Heart right ventricle (tissue), 16 donors: ENCODE results near the gene PLCB1. TPM values are rescaled to one million over a fixed set of nuclear protein-coding genes. Genes with fewer than 3 reads are reported as not detected.
A peak's percentile ranks its signal among the peaks of the same experiment; 100 is the strongest.

Experiments used
- ATAC-seq, 8 donors: fragments of 200-7000 bp; cut with Tn5 transposase; one replicate each; pipeline ENCODE4 v1.9.1; 2020; ENCODE audit warnings: mild to moderate bottlenecking in 8 of 8, moderate library complexity in 8 of 8, moderate number of reproducible peaks in 1 of 8
- DNase-seq, 2 donors: peaks; one replicate each; pipeline ENCODE4 v3.0.0-alpha.2; 2020
- H3K27ac ChIP-seq, 10 donors: fragments of 200-600 bp; sonication (generic) in 2 of 10; one replicate each; pipeline versions ENCODE4 v1.5.0 to v1.8.0; 2020 to 2022; ENCODE audit warnings: mild to moderate bottlenecking in 3 of 10
- H3K27me3 ChIP-seq, 7 donors: fragments of 200-600 bp; one replicate each; pipeline ENCODE4 v1.8.0; 2021 to 2022; ENCODE audit warnings: mild to moderate bottlenecking in 2 of 7
- H3K36me3 ChIP-seq, 9 donors: fragments of 200-600 bp; sonication (generic) in 1 of 9; one replicate each; pipeline versions ENCODE4 v1.5.0 to v1.8.0; 2020 to 2022; ENCODE audit warnings: mild to moderate bottlenecking in 2 of 9
- H3K4me1 ChIP-seq, 9 donors: fragments of 200-600 bp; sonication (generic) in 1 of 9; one replicate each; pipeline versions ENCODE4 v1.5.0 to v1.8.0; 2020 to 2022; ENCODE audit warnings: mild to moderate bottlenecking in 4 of 9
- H3K4me3 ChIP-seq, 10 donors: fragments of 200-600 bp; sonication (generic) in 2 of 10; one replicate each; pipeline versions ENCODE4 v1.5.0 to v1.8.0; 2020 to 2022; ENCODE audit warnings: mild to moderate bottlenecking in 7 of 10, moderate library complexity in 2 of 10
- H3K9me3 ChIP-seq, 11 donors: fragments of 200-600 bp in 10 of 11; sonication (generic) in 2 of 11; one replicate each; pipeline versions ENCODE4 v1.5.0 to v1.8.0; 2013 to 2022; ENCODE audit warnings: mild to moderate bottlenecking in 2 of 11, control low read depth in 1 of 11, moderate library complexity in 1 of 11
- WGBS, 2 donors: extraction: QIAGEN DNeasy Blood & Tissue Kit; methylation state at CpG; one replicate each; pipeline ENCODE4 v1.1.7; 2013; ENCODE audit warnings: inconsistent platforms in 1 of 2; 5-methylcytosine and 5-hydroxymethylcytosine counted together
- intact Hi-C, 10 donors: fragments of 100-400 bp; cut with DNase I; formaldehyde crosslinking; loops; one replicate each; pipeline versions ENCODE4 v1.11.1 to v1.14.2; 2022
- polyA plus RNA-seq, 2 donors: library from polyadenylated mRNA; stranded (reverse); fragments of 200-250 nt; gene quantifications; one replicate each; pipeline ENCODE4 v1.2.3, GENCODE V29; 2013
- total RNA-seq, 10 donors: library from RNA; stranded (reverse); fragmentation: NEBNext Ultra II Directional in 3 of 10; extraction: Animal tissue kit (Norgen Biotek cat#: 25700) in 3 of 10; gene quantifications; one replicate each; pipeline versions ENCODE4 v1.2.1 to v1.2.4, GENCODE V29; 2021 to 2023
- TF ChIP-seq, protein P1 (sequence below), 9 donors: fragments of 200-600 bp; sonication (generic) in 2 of 9; IDR thresholded peaks; one replicate each; pipeline versions ENCODE4 v1.5.0 to v1.8.0; 2021 to 2022; ENCODE audit warnings: antibody characterized with exemption in 9 of 9, mild to moderate bottlenecking in 5 of 9, moderate library complexity in 1 of 9
- donor health status: Arrhythmogenic right ventricular cardiomyopathy.
- donor health status: ischemic (EF 13 %, LVEDD 7.1; RV severe dilation, severe dysfunction).
- donor health status: healthy with polysubstance abuse.
- donor health status: DM: no; HTN: yes; CAD: no.
- donor health status: DM: no; HTN: no; CAD: no.
- donor health status: ischemic (EF 25% LVEDD 6.9; RV normal size, moderate dysfunction).
- donor health status: ischemic (EF 25% LVEDD 5.7; RV mildly dilated, moderate dysfunction).
- donor health status: healthy.
- donor health status: DM: yes; HTN: yes; CAD: no.
- donor health status: Ischemic cardiomyopathy.
- donor health status: ischemic (EF 35%, LVEDD 5.7; RV mildly dilated, moderate dysfunction).
- donor health status: nonischemic (EF 11% LVEDD 7.7; RV severe dilation, severe dysfunction).
- donor health status: DM: yes; HTN: yes; CAD: no.
- donor health status: PGD.
- donor health status: ischemic (EF 29% LVEDD 5.4; RV normal size, mild dysfunction).
- donor health status: nonischemic (EF 23%, LVEDD 6.1; RV moderate dilation, normal function).

Gene PLCB1
- total and polyA plus RNA-seq, 12 donors: 2.2 to 12.7 (median 7.1) TPM

DNA sequence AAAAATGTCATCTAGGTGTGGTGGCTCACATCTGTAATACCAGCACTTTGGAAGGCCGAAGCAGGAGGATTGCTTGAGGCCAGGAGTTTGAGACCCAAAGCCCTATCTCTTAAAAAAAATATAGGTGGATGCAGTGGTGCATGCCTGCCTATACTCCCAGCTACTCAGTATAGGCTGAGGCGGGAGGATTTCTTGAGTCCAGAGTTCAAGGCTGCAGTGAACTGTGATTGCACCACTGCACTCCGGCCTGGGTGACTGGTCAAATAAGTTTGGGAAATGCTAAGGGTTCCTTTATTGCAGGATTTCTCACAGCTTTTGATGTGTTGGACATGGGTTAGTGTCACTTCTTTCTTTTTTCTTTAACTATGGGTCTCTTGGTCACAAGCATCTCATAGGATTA is 261.3 kb downstream of the PLCB1 start:
- Histone ChIP-seq H3K27me3 (no peaks in the 10 kb centered on the region), H3K4me3 (no peak overlapping the region), H3K4me1 (peaks cover 0 to 37% (median 18%) of the 10 kb centered on the region in 9 donors), H3K27ac (no peak overlapping the region), H3K9me3 (no peaks in the 10 kb centered on the region), H3K36me3 (no peaks in the 10 kb centered on the region)
- WGBS, 2 donors: 76 to 96% methylated on average over 3 of the region's 3 CpGs
- TF ChIP-seq, protein P1, sequence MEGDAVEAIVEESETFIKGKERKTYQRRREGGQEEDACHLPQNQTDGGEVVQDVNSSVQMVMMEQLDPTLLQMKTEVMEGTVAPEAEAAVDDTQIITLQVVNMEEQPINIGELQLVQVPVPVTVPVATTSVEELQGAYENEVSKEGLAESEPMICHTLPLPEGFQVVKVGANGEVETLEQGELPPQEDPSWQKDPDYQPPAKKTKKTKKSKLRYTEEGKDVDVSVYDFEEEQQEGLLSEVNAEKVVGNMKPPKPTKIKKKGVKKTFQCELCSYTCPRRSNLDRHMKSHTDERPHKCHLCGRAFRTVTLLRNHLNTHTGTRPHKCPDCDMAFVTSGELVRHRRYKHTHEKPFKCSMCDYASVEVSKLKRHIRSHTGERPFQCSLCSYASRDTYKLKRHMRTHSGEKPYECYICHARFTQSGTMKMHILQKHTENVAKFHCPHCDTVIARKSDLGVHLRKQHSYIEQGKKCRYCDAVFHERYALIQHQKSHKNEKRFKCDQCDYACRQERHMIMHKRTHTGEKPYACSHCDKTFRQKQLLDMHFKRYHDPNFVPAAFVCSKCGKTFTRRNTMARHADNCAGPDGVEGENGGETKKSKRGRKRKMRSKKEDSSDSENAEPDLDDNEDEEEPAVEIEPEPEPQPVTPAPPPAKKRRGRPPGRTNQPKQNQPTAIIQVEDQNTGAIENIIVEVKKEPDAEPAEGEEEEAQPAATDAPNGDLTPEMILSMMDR (IDR thresholded peaks at IDR 0.05): no peak
- DNase-seq (no peak), ATAC-seq (no peak)
- intact Hi-C loops: loop anchor here in 4 of 10 donors (2.0 to 10.0 kb wide), 5 partner anchors 34 to 349 kb away; partner anchors contain the start of gene PLCB1 (in 1 of the 4)

DNA sequence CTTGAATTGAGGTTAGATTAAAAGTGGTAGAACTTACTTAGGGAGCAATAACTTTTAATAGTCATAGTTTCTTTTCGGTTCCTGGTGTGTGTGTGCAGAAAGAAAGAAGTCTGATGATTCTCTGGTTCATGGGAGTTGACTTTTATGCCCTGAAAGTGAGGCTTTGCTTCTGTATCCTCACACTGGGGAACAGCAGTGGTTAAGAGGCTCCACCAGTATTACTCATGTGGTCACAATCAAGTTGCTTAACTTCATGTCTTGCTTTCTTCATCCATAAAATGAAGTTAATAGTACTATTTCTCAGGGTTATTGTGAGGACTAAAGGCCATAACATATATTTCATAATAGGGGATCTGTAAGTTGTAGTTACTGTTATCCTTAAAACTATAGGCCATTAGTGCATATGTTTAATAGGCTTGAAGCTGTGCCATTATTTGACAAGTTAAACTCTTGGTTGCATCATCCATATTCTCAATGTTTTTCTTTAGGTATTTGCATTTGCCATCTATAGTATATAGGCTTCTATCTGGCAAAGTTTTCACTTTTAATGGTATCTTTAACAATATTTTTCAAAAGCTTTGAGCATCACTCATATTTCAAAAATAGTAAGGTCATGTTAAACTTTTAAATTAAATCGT is 262.4 kb downstream of the PLCB1 start:
- intact Hi-C loops: loop anchor here in 3 of 10 donors (5.0 to 10.0 kb wide), 4 partner anchors 33 to 350 kb away; no protein-coding TSS in a partner anchor
- no peaks in the 10 kb centered on the region for H3K36me3 ChIP-seq
- no peak overlapping the region for H3K4me3 ChIP-seq
- no peak for DNase-seq
- no peak overlapping the region for H3K27ac ChIP-seq
- peak in 2 of 8 donors; percentile 39 to 53 for ATAC-seq
- 91 to 92% methylated on average over 2 of the region's 2 CpGs for WGBS, 2 donors
- H3K9me3 ChIP-seq: no peaks in the 10 kb centered on the region
- H3K4me1 ChIP-seq: peaks cover 0 to 33% (median 11%) of the 10 kb centered on the region in 9 donors
- TF ChIP-seq, protein P1 (IDR thresholded peaks at IDR 0.05): no peak
- no peaks in the 10 kb centered on the region for H3K27me3 ChIP-seq

DNA sequence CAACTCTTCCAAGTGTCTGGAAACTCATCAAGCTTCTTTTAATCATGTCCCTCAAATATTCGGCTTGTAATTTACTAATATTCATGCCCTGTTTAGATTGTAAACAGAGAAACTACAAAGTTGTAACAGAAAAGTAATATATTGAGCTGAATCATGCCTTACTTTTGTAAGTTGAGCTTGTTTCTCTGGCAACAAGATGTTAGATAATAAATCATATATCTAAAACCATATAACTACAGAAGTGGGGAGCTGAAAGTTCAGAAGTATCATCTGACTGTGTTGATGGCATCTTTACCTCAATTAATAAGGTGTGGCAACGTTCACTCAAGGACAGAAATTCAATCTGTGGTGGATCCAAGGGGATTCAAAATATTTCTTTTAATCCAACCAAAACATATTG is 263.9 kb downstream of the PLCB1 start:
- Histone ChIP-seq H3K27me3 (no peaks in the 10 kb centered on the region), H3K9me3 (no peaks in the 10 kb centered on the region), H3K4me1 (peaks cover 0 to 37% (median 12%) of the 10 kb centered on the region in 9 donors), H3K27ac (no peak overlapping the region), H3K36me3 (no peaks in the 10 kb centered on the region), H3K4me3 (no peak overlapping the region)
- TF ChIP-seq, protein P1 (IDR thresholded peaks at IDR 0.05): no peak
- 69 to 79% methylated on average over 2 of the region's 2 CpGs for WGBS, 2 donors
- DNase-seq (no peak), ATAC-seq (no peak)
- intact Hi-C loops: loop anchor here in 2 of 10 donors (10.0 kb wide), 2 partner anchors 319 to 351 kb away; no protein-coding TSS in a partner anchor

DNA sequence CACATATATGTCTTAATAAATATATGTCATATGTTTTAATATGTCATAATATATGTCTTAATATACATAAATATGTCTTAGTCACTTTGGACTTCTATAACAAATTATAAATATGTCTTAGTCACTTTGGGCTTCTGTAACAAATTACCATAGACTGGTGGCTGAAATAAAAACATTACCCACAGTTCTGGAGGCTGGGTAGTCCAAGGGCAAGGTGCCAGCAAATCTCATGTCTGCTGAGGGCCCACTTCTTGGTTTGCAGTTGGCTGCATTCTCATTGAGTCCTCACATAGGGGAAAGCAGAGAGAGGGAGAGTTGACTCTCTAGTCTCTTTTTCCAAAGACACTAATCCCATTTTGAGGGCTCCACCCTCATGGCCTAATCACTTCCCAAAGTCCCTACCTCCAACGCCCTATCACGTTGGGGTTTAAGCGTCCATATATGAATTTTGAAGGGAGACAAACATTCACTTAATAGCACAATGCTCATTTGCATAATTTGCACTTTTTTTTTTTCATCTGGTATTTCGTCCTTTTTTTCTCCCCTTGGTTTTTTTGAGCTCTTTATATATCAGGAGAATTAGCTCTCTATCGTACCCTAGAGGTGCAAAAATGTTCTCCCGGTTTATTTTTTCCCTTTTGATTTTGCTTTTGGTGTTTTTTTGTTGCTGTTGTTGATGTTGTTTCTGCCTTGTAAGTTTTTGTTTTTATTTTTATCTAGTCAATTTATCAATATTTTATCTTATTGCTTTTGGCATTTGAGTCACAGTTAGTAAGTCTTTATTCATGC is 266.4 kb downstream of the PLCB1 start:
- H3K27ac ChIP-seq: no peak overlapping the region
- intact Hi-C loops: loop anchor here in 2 of 10 donors (10.0 kb wide), 2 partner anchors 316 to 354 kb away; no protein-coding TSS in a partner anchor
- no peak for DNase-seq
- H3K27me3 ChIP-seq: no peaks in the 10 kb centered on the region
- WGBS, 2 donors: 88 to 92% methylated on average over 6 of the region's 6 CpGs
- H3K4me1 ChIP-seq: peaks cover 0 to 36% (median 12%) of the 10 kb centered on the region in 9 donors
- ATAC-seq: no peak
- H3K36me3 ChIP-seq: no peaks in the 10 kb centered on the region
- H3K9me3 ChIP-seq: no peaks in the 10 kb centered on the region
- TF ChIP-seq, protein P1 (IDR thresholded peaks at IDR 0.05): no peak
- H3K4me3 ChIP-seq: no peak overlapping the region
